Measurements from ENCODE around the gene MRPL55.

- TF ChIP-seq POLR2AphosphoS5 (IDR thresholded peaks at IDR 0.05; ENCODE audit: low read depth, low read length), result no peak
- TF ChIP-seq POLR2A (IDR thresholded peaks at IDR 0.05; ENCODE audit: low read depth, low read length), result no peak; the same call in 1 of the 2 replicates
- no peak for TF ChIP-seq TAF1 (IDR thresholded peaks at IDR 0.05; ENCODE audit: borderline replicate concordance, low read depth, low read length)
Observed at GRCh38 chr1:228149406-228150119, 40.5 kb upstream of the MRPL55 start, which contains the start of gene GJC2.
